ENCODE data around the gene JUN. TPM values are rescaled to one million over a fixed set of nuclear protein-coding genes. Genes with fewer than 3 reads are reported as not detected.
A peak's percentile ranks its signal among the peaks of the same experiment; 100 is the strongest.
"Not testable (repeated sequence)": the region's sequence is repeated elsewhere in the genome, so short reads cannot be mapped to it uniquely, and the experiment has no call there.

Gene JUN
- total and polyA plus RNA-seq, 4 donors: 15.0 to 29.8 (median 17.5) TPM

DNA sequence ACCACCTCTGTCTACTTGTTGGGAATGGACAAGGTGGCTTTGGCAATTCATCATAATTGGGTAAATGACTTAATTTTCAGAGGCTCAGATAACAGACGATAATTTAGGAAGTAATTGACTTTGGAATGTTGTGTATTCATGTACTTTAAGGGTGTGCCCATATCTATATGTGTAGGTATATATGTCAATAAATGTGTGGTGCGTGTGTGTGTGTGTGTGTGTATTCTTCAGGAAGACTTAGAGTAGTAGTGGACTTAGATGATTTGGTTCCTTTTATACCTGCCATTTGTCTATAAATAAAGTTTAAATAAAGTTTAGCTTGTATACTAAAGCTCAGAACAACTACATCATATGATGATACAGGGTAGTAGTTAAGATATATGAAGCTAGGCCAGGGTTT lies 20.0 kb upstream of the JUN start:
- no peak overlapping the region for H3K27ac ChIP-seq (ENCODE audit: low read depth in 1 of 2, low read length in 2 of 2)
- DNase-seq (ENCODE audit: low spot score): no peak

GRCh38 chr1:58802640-58803399 lies 19.0 kb upstream of the JUN start:
- Histone ChIP-seq H3K9ac (ENCODE audit: low read depth in 1 of 2, low read length in 2 of 2) (no peak overlapping the region), H3K36me3 (ENCODE audit: control insufficient read depth in 4 of 4, insufficient read depth in 3 of 4, low read depth in 1 of 4, low read length in 3 of 4) (no peaks in the 10 kb centered on the region), H3K4me1 (ENCODE audit: control insufficient read depth in 4 of 4, insufficient read depth in 4 of 4, low read length in 3 of 4) (peaks cover 4 to 7% (median 6%) of the 10 kb centered on the region in 4 donors), H3K4me3 (ENCODE audit: low read depth in 1 of 3, low read length in 3 of 3) (no peak overlapping the region), H3K27ac (ENCODE audit: low read depth in 1 of 2, low read length in 2 of 2) (peak overlapping the region in 1 of 2 donors; percentile 44), H3K27me3 (ENCODE audit: control insufficient read depth in 4 of 4, insufficient read depth in 4 of 4, low read length in 3 of 4) (no peaks in the 10 kb centered on the region), H3K9me3 (ENCODE audit: control insufficient read depth in 4 of 4, low read length in 3 of 4) (no peaks in the 10 kb centered on the region)
- WGBS: 35% methylated on average over 5 of the region's 5 CpGs
- no peak for DNase-seq (ENCODE audit: low spot score)
- TF ChIP-seq SP1 (IDR thresholded peaks at IDR 0.05) (peak; percentile 84), RAD21 (IDR thresholded peaks at IDR 0.05) (peak; percentile 5 to 12), YY1 (IDR thresholded peaks at IDR 0.05) (no peak), FOXA1 (IDR thresholded peaks at IDR 0.05) (no peak), RXRA (IDR thresholded peaks at IDR 0.05) (peak; percentile 80 to 84), HNF4A (conservative IDR thresholded peaks at IDR 0.05) (peak; percentile 75 to 82), EGR1 (IDR thresholded peaks at IDR 0.05; ENCODE audit: low read depth in 2 of 2) (no peak), JUND (IDR thresholded peaks at IDR 0.05) (peak in 1 of 2 donors; percentile 45), REST (IDR thresholded peaks at IDR 0.05) (peak; percentile 9), ZBTB33 (IDR thresholded peaks at IDR 0.05) (no peak)
- TF ChIP-seq, protein P1, sequence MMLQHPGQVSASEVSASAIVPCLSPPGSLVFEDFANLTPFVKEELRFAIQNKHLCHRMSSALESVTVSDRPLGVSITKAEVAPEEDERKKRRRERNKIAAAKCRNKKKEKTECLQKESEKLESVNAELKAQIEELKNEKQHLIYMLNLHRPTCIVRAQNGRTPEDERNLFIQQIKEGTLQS (IDR thresholded peaks at IDR 0.05): peak; percentile 25

More for the DNA sequence above, 20.0 kb upstream of the JUN start:
- Histone ChIP-seq H3K9ac (ENCODE audit: low read depth in 1 of 2, low read length in 2 of 2) (no peak overlapping the region), H3K36me3 (ENCODE audit: control insufficient read depth in 4 of 4, insufficient read depth in 3 of 4, low read depth in 1 of 4, low read length in 3 of 4) (no peaks in the 10 kb centered on the region), H3K4me3 (ENCODE audit: low read depth in 1 of 3, low read length in 3 of 3) (no peak overlapping the region), H3K4me1 (ENCODE audit: control insufficient read depth in 4 of 4, insufficient read depth in 4 of 4, low read length in 3 of 4) (peaks cover 4 to 7% (median 6%) of the 10 kb centered on the region in 4 donors), H3K9me3 (ENCODE audit: control insufficient read depth in 4 of 4, low read length in 3 of 4) (no peaks in the 10 kb centered on the region), H3K27me3 (ENCODE audit: control insufficient read depth in 4 of 4, insufficient read depth in 4 of 4, low read length in 3 of 4) (no peaks in the 10 kb centered on the region)
- WGBS: 85% methylated on average over 2 of the region's 2 CpGs
- TF ChIP-seq TAF1 (conservative IDR thresholded peaks at IDR 0.05) (no peak), YY1 (IDR thresholded peaks at IDR 0.05) (no peak), ZBTB33 (IDR thresholded peaks at IDR 0.05) (no peak)
- TF ChIP-seq, protein P2, sequence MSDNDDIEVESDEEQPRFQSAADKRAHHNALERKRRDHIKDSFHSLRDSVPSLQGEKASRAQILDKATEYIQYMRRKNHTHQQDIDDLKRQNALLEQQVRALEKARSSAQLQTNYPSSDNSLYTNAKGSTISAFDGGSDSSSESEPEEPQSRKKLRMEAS (IDR thresholded peaks at IDR 0.05): no peak

DNA sequence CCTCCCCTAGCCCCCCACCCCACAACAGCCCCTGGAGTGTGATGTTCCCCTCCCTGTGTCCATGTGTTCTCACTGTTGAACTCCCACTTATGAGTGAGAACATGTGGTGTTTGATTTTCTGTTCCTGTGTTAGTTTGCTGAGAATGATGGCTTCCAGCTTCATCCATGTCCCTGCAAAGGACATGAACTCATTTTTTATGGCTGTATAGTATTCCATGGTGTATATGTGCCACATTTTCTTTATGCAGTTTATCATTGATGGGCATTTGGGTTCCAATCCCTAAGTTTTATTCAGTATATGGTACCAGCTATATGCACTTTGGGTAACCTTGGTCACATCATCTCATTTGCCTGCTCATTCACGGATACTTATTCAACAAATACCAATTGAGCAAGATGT lies 17.4 kb upstream of the JUN start:
- not testable (repeated sequence) for H3K36me3 ChIP-seq (ENCODE audit: control insufficient read depth in 4 of 4, insufficient read depth in 3 of 4, low read depth in 1 of 4, low read length in 3 of 4); H3K27ac ChIP-seq (ENCODE audit: low read depth in 1 of 2, low read length in 2 of 2); H3K4me1 ChIP-seq (ENCODE audit: control insufficient read depth in 4 of 4, insufficient read depth in 4 of 4, low read length in 3 of 4); DNase-seq (ENCODE audit: low spot score); H3K4me3 ChIP-seq (ENCODE audit: low read depth in 1 of 3, low read length in 3 of 3); H3K27me3 ChIP-seq (ENCODE audit: control insufficient read depth in 4 of 4, insufficient read depth in 4 of 4, low read length in 3 of 4); H3K9ac ChIP-seq (ENCODE audit: low read depth in 1 of 2, low read length in 2 of 2); H3K9me3 ChIP-seq (ENCODE audit: control insufficient read depth in 4 of 4, low read length in 3 of 4)
- WGBS: 98% methylated on average over 1 of the region's 1 CpG

Measured in liver (tissue), 9 donors.